Medulla oblongata (tissue), 1 donor: ENCODE measurements around the gene KLKB1.
"Not testable (repeated sequence)": the region's sequence is repeated elsewhere in the genome, so short reads cannot be mapped to it uniquely, and the experiment has no call there.

ENCODE experiments used
- DNase-seq: peaks from one replicate; pipeline ENCODE4 v3.0.0-alpha.2; 2015; ENCODE audit errors: extremely low spot score

The KLKB1 gene

DNA sequence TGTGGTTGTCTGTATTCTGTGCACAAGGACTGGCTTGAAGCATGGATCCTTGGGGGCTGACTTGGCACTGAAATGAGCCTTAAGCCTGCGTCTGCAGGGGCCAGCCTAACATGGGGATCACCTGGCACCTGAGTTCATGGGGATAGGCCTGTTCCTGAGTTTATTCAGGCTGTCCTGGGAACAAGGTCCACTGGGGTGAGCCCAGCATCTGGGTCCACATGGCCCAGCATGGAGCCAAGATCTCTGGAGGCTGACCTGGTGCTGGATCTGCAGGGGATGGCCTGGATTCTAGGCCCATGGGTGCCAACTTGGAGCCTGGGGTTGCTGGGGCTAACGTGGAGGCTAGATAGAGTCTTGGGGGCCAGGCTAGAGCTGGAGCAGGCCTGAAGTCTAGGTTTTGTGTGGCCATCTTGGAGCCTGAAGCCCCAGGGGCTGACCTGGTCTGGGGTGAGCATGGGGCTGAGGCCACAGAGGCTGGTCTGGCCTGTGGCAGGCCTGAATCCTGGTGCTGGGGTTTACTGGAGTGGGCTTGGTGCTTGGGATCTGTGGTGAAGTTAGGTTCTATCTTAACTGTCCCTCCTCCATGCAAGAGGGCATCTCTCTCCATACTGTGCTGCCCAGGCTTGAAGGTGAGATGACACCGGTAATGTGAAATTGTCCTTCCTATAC, 652 bp upstream of the KLKB1 start:
- DNase-seq, result no peak

DNA sequence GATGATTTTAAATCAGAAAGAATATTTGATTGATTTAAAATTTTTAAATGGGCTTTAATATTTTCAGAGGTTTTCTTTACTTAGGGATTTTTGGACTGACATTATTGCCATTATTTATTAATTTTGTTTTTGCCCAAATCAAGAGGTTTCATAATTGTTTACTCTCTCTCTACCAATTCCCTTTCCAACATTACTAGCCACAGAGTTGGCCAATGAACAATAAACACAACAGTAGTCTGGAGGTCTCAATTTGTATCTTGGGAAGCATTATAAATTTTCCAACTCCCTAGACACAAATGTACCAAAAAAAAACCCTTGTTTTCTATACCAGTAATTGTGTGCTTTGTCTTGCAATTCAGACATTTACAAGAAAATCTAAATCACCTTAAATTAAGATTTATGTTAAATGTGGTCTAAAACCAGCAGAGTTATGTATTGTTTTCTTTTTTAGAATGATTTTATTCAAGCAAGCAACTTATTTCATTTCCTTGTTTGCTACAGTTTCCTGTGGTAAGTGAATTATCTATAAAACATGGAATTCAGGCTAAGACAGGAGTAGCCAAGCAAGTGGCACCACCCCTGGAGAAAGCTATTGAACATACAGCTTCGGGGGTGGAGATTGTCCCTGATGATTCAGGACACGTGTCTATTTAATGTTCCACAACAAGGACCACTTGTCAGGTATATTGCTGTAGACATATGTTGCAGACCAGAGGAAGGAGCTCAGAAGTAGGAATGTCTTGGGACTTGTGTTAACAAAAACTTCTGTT, 622 bp downstream of the KLKB1 start:
- DNase-seq, result no peak

DNA sequence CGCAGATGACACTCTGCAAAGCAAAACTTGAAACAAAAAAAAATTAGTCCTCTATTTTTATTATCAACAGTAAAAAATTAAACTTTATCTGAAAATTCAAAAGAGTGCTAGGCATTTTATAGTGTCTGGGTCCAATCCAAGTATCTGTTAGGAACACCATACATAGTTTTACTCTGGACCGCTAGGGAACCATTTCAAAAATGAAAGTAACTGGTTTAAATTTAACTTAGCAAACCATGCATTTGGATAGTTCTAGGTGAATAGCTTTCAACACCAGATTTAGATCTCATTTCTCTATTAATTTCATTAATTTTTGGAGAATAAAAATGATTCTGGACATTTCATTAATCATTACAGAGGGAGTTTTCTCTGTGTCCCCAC, 1.2 kb downstream of the KLKB1 start:
- DNase-seq, result no peak

DNA sequence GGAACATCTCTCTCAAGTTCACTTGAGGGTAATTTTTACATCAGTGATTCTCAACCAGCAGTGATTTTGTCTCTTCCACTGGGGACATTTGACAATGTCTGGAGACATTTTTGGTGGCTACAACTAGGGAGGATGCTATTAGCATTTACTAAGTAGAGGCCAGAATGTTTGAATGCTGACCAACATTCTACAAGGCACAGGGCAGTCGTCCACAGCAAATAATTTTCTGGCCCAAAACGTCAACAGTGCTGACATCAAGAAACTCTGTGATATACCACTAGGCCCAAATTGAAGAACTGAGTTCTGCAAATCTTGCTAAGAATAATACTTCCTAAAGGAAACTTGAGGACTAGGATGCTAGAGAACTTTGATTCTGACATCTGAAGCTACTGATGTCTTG, 7.1 kb downstream of the KLKB1 start:
- no peak for DNase-seq

DNA sequence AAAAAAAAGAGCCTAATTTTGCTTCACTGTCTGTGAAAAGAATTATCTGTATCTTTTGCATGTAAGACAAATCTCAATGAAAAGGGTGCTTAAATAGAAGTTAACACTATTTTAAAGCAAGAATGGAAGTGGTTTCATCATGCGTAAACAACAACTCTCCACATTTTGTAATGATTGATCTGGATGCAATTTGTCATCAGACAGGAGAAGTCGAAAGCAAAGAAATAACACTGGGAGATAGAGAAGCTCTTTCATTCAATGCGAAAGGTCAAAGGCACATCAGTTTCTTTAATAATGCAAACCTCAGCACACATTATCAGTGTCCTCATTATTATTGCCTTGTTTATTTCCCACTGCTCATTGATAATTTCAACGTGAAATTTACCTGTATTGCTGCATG, 8.8 kb downstream of the KLKB1 start:
- no peak for DNase-seq

DNA sequence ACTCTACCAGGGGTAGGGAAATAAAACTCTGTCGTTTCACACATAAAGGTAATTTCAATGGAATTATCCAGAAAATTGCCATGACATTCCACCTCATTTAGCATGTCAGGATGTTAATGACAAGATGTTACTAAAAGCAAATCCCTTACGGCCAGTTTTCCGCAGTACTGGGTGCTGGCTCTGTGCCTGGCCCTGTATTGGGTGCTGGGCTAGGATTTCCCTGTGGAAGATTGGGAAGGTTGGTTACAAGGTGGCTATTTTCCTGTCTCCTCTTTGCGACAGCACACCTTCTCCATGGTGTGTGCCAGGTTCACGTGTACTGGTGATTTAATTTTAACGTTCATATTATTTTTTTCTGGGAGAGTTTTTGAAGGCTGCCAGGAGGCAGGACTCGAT, 13.1 kb downstream of the KLKB1 start:
- no peak for DNase-seq

DNA sequence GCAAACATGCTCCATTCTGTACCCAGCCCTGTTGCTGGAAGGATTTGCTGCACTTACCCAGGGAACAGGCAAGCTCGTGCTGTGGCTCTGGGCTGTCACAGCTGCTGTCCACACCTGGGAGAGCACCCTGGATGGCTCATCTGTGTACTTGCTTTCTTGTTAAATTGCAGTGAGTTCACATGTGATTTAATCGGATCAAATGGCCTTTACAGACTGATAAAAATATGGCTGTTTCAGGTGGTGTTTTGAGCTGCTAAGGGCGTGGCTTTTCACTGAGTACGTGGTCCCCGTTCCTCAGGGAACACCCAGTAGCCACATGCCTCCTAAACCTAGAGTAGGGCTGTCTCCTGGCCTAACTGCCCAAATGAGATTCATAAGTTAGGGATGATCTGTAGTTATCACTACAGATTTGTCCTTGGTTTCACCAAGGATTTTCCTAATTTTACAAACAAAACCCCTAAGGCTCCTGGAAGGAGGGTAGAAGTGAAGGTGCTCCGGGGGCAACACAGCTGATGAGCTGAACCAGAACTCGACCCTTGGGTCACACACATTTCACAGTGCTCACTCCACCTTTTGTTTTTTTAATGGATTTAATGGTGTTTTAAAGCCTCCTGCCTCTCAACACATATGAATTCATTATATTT, 13.7 kb downstream of the KLKB1 start:
- no peak for DNase-seq

DNA sequence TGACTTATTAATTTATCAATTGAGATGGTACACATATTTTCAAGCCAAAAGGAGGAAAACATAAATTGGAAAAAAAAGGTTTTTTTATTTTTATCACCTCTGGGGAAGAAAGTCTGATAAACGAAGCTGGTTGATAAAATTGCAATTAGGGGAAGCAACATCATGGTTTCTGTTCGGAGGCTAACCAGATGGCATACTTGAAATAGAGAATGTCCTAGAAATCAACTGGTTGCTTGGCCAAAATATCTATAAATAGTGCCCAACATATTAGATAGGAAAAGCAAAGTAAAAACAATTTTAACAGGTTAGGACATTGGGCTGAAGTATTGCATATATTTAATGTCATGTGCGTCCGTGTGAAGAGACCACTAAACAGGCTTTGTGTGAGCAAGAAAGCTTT, 14.3 kb downstream of the KLKB1 start:
- no peak for DNase-seq

DNA sequence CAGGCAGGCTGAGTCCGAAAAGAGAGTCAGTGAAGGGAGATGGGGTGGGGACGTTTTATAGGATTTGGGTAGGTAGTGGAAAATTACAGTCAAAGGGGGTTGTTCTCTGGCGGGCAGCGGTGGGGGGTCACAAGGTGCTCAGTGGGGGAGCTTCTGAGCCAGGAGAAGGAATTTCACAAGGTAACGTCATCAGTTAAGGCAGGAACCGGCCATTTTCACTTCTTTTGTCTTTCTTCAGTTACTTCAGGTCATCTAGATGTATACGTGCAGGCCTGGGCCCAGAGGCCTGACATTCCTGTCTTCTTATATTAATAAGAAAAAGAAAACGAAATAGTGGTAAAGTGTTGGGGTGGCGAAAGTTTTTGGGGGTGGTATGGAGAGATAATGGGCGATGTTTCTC, 14.7 kb downstream of the KLKB1 start:
- not testable (repeated sequence) for DNase-seq

DNA sequence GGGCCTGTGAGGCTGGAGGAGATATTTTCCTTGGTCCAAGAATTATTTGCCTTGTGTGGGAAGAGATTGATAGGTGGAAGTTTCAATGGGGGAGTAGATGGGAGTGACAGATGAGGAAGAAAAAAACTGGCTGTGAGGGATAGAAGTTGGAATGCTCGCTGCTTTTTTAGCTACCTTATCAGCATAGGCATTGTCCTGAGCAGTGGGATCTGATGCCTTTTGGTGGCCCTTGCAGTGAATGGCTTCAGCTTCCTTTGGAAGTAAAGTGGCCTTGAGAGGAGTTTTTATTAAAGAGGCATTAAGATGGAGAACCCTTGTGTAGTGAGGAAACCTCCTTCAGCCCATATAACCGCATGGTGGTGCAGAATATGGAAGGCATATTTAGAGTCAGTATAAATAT, 16.0 kb downstream of the KLKB1 start:
- no peak for DNase-seq

DNA sequence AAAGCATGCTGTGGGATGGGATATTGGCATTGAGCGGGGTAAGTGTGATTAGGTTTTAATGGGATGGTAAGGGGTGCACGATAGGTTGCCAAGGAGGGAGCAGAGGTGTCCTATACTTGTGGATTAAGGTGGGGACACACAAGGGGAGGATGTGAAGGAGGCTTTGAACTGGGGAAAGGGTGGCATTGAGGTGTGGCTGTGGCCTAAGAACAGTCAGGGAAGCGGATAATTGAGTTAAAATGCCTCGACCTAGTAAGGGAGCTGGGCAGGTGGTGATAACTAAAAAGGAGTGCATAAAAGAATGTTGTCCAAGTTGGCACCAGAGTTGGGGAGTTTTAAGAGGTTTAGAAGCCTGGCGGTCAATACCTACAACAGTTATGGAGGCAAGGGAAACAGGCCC, 17.5 kb downstream of the KLKB1 start:
- DNase-seq, result no peak

DNA sequence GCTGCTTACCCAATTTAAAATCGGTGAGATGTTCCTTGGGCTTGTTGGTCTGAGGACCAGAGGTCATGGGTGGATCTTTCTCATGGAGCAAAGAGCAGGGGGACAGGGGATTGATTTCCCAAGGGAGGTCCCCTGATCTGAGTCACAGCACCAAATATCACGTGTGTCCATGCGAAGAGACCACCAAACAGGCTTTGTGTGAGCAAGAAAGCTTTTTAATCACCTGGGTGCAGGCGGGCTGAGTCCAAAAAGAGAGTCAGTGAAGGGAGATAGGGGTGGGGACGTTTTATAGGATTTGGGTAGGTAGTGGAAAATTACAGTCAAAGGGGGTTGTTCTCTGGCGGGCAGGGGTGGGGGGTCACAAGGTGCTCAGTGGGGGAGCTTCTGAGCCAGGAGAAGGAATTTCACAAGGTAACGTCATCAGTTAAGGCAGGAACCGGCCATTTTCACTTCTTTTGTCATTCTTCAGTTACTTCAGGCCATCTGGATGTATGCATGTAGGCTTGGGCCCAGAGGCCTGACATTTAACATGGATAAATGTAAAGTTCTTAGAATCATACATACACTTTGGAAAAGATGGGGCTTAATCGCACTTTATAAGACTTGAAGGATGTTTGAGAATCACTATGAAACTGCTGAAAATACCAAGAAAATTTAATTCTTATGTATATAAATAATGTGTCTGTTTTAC, 19.9 kb downstream of the KLKB1 start:
- DNase-seq, result not testable (repeated sequence)

DNA sequence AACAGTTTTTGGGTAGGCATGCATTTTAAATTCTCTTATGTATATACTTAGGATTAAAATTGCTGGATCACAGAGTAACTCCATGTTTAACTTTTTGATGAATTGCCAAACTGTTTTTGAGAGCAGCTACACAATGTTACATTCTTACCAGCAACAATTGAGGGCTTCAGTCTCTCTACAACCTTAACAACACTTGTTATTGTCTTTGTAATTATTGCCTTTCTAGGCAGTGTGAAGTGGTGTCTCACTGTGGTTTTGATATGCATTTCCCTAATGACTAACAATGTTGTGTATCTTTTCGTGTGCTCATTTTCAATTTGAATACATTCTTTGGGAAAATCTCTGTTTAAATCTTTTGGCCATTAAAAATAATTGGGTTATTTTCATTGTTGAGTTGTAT, 21.3 kb downstream of the KLKB1 start:
- peak; percentile 28 for DNase-seq

DNA sequence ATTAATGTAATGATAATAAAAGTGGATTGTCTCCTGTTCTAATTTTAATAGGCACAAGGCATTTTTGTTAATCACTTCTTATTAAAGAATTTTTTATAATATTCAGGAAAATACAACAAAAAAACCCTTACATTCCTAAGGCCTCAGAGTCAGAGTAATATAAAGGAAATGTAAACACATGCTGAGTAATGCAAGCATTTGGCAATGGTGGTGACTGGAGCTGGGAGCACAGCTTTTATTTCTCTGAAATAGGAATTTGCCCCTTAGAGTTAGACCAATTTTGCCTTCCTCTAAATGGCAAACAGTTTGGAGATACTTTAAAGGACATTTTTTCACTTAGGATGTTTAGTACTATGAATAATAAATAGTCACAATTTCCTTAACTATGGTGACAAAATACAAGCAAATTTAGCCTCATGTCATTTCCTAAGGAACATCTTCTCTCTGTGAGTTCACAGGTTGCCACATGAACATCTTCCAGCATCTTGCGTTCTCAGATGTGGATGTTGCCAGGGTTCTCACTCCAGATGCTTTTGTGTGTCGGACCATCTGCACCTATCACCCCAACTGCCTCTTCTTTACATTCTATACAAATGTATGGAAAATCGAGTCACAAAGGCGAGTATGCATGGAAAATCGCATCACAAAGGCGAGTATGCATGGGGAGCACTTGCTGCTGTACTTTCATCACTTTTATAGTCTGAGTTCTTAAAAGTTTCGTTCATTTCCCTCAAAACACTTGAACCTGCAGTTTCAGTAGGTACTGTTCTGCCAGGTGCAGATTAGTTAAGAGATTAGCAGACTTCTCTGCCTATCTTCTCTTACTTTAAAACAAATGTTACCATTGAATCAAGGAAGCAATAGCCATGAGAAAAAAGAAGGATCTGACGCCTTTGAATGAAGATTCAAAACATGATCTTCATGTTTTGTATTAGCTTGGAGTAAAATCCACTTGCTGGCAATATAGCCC, 22.8 kb downstream of the KLKB1 start:
- no peak for DNase-seq

DNA sequence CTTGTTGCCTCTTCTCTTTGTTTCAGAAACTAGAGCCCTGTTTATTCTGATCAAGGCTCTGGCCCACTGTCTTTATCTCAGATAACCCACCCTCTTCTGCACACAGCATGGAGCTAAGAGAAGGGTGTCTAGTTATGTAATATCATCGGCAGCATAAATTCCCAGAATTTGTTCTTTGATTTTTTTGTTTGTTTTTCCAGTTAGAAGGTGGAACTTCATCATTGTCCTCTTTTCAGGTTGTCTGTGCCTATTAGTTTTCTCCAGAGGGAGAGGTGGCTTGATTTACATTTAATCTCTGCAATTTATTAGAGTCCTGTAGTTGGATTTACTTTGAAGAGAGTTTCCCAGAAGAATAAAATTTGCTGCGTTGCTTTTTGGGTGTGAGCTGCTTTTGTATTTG, 23.5 kb downstream of the KLKB1 start:
- DNase-seq, result no peak

DNA sequence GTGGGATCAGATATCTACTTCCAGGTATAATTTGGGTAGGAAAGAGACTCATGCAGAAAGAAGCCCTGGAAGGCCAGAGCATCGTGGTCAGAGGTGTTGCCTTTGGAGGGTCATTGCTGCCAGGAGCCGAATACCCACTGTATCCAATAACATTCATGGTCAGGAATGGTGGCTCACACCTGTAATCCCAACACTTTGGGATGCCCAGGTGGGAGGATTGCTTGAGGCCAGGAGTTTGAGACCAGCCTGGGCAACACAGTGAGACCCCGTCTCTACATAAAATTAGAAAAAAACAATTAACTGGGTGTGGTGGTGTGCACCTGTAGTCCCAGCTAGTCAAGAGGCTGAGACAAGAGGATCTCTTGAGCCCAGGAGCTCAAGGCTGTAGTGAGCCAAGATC, 27.8 kb downstream of the KLKB1 start:
- no peak for DNase-seq

DNA sequence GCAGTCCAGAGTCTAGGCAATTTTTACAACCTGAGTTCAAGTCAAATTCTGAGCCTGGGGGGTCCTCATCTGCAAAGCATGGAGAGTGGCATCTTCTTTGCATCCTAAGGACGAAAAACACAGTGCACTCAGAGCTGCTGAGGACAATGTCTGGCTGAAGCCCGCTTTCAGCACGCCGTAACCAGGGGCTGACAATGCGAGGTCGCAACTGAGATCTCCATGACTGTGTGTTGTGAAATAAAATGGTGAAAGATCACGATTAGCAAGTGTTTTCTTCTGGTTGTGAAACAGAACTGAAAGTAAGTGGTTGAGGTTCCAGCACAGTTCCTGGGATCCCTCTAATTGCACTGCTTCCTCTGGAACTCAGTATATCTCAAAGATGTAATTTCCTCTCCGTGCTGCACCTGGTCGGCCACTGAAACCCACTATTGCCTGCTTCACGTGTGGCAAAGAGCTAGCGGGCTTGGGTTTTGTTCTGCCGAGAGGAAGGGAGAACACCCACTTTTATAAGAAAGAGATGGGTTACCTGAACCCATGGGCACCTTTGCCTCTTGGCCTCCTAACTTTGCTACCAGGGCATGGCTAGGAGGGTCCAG, 31.0 kb downstream of the KLKB1 start:
- no peak for DNase-seq

DNA sequence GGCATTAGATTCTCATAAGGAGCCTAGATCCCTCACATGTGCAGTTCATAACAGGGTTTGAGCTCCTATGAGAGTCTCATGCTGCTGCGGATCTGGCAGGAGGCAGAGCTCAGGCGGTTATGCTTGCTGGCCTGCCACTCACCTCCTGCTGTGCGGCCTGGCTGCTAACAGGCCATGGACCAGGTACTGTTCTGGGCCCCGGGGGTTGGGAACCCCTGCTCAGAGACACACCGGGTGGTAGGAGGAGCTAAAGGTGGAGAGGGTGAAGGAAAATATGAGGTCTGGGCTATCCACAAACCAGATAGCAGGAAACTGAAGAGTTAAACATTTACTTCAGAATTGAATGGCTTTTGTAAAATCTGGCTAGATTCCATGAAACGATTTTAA, 32.8 kb downstream of the KLKB1 start:
- DNase-seq, result no peak

DNA sequence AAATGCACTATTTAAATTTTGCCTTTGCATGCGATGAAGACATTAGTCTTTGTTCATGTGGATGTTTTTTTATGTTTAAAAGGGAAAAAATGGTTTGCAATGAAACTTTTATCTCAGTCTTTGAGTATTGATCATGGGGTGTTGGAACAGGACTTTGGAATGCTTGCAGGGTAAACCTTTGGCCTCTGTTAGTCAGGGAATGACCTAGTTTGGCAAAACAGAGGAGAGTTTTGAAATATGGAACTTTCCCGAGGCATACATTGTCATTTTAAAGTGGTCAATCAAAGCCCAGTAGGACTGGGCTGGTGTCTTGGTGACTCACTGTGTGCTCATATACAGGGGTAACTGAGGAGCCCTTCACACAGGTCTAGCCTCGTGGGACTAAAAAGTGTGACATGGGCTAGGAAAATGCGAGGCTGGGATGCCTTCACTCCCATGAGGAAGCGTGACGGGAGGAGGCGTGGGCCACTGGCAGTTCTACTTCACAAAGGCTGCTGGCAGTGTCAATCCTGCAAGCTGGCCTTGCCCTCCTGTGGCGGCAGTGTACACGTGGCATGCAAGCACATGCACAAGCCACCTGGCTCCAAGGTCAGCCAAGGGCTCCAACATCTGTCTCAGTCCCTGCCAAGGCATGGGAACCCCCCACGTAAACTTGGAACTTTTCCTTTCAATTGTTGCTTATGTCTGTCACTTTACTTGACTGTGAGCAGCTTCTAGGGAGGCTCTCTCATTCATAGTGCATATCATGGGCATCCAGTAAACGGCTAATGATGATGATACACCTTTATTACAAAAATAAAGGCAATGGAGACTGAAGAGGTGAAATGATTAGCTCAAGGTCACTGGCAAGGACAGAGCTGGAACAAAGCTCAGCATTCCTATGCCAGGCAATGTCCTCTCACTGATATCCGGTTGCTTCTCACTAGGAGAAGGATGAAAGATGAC, 33.5 kb downstream of the KLKB1 start:
- DNase-seq, result no peak

DNA sequence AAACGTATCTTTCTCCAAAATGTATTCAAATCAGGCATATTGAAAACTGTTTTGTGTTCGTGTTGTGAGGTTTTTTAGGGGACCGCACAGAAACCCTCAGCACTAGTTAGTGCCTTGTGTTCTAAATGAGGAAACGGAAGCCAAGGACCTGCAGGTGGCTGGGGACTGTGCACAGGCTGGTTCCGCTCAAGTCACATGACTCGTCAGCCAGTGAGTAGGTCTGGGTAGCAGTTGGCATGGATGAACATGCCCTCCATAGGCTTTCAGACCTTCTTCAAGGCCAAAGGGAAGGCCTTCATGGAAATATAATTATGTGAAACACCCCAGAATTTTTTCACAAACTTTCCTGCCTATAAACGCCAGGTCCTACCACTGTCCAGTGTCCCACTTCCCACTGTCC, 37.4 kb downstream of the KLKB1 start:
- DNase-seq, result no peak
